Mononuclear cell (primary cell): Measurements from ENCODE around the gene OSBPL2. TPM values are rescaled to one million over a fixed set of nuclear protein-coding genes. Genes with fewer than 3 reads are reported as not detected.

Experiments used
- H3K27me3 ChIP-seq: 2 replicates; pipeline ENCODE4 v1.6.0; 2011; ENCODE audit warnings: low read length, control low read depth; ENCODE audit not compliant: insufficient read depth
- H3K4me1 ChIP-seq: 2 replicates; pipeline ENCODE4 v1.5.1; 2011; ENCODE audit warnings: mild to moderate bottlenecking, low read length, control low read depth; ENCODE audit not compliant: insufficient read depth
- H3K4me3 ChIP-seq: 2 replicates; pipeline ENCODE4 v1.5.1; 2011; ENCODE audit warnings: mild to moderate bottlenecking, low read length, moderate library complexity
- H3K9me3 ChIP-seq: 2 replicates; pipeline ENCODE4 v1.5.1; 2011; ENCODE audit warnings: low read depth, mild to moderate bottlenecking, control low read depth, low read length
- total RNA-seq: library from RNA; depleted of rRNA; stranded (reverse); fragments of >200 nt; gene quantifications from one replicate; pipeline ENCODE4 v1.2.3, GENCODE V29; 2012

Gene OSBPL2
- total RNA-seq, 1 donor = 36.0 TPM

GRCh38 chr20:62214067-62214466 is 24.3 kb upstream of the OSBPL2 start:
- H3K4me1 ChIP-seq = no peaks in the 10 kb centered on the region
- no peaks in the 10 kb centered on the region for H3K9me3 ChIP-seq
- H3K4me3 ChIP-seq = no peak overlapping the region
- H3K27me3 ChIP-seq = peaks cover 8% of the 10 kb centered on the region

GRCh38 chr20:62215020-62215990 is 23.0 kb upstream of the OSBPL2 start:
- Histone ChIP-seq H3K27me3 (peaks cover 8% of the 10 kb centered on the region), H3K4me3 (no peak overlapping the region)

GRCh38 chr20:62215991-62216635 is 22.2 kb upstream of the OSBPL2 start:
- H3K9me3 ChIP-seq = no peaks in the 10 kb centered on the region
- no peaks in the 10 kb centered on the region for H3K4me1 ChIP-seq
- peaks cover 15% of the 10 kb centered on the region for H3K27me3 ChIP-seq
- no peak overlapping the region for H3K4me3 ChIP-seq

More at GRCh38 chr20:62215020-62215990, 23.0 kb upstream of the OSBPL2 start:
- Histone ChIP-seq H3K4me1 (no peaks in the 10 kb centered on the region), H3K9me3 (no peaks in the 10 kb centered on the region)

- no peak overlapping the region for H3K4me3 ChIP-seq
- H3K4me1 ChIP-seq = no peaks in the 10 kb centered on the region
- H3K27me3 ChIP-seq = peaks cover 22% of the 10 kb centered on the region
Measured at GRCh38 chr20:62216636-62217566, 21.4 kb upstream of the OSBPL2 start.

GRCh38 chr20:62217913-62218773 is 20.2 kb upstream of the OSBPL2 start:
- H3K4me3 ChIP-seq = no peak overlapping the region
- H3K27me3 ChIP-seq = peaks cover 24% of the 10 kb centered on the region
- no peaks in the 10 kb centered on the region for H3K9me3 ChIP-seq
- no peaks in the 10 kb centered on the region for H3K4me1 ChIP-seq

More at GRCh38 chr20:62216636-62217566, 21.4 kb upstream of the OSBPL2 start:
- no peaks in the 10 kb centered on the region for H3K9me3 ChIP-seq

- peaks cover 24% of the 10 kb centered on the region for H3K27me3 ChIP-seq
- no peaks in the 10 kb centered on the region for H3K9me3 ChIP-seq
- no peak overlapping the region for H3K4me3 ChIP-seq
- H3K4me1 ChIP-seq = no peaks in the 10 kb centered on the region
Measured at GRCh38 chr20:62219101-62219991, 19.0 kb upstream of the OSBPL2 start.

GRCh38 chr20:62219992-62220665 is 18.2 kb upstream of the OSBPL2 start, which contains the start of gene HRH3:
TSS of gene HRH3 (minus strand) at chr20:62220278. CDS start at chr20:62219970, 308 bp downstream.
- no peak within 1 kb of the TSS for H3K4me3 ChIP-seq
- H3K4me1 ChIP-seq = no peaks in the 10 kb centered on the region
- H3K9me3 ChIP-seq = no peaks in the 10 kb centered on the region
- H3K27me3 ChIP-seq = peaks cover 24% of the 10 kb centered on the region

GRCh38 chr20:62220666-62221568 is 17.4 kb upstream of the OSBPL2 start:
- Histone ChIP-seq H3K4me1 (no peaks in the 10 kb centered on the region), H3K4me3 (no peak overlapping the region), H3K9me3 (no peaks in the 10 kb centered on the region), H3K27me3 (peaks cover 24% of the 10 kb centered on the region)

- no peaks in the 10 kb centered on the region for H3K4me1 ChIP-seq
- no peak overlapping the region for H3K4me3 ChIP-seq
- H3K9me3 ChIP-seq = no peaks in the 10 kb centered on the region
- peaks cover 24% of the 10 kb centered on the region for H3K27me3 ChIP-seq
Measured at GRCh38 chr20:62222266-62222850, 16.0 kb upstream of the OSBPL2 start.

- Histone ChIP-seq H3K27me3 (peaks cover 24% of the 10 kb centered on the region), H3K9me3 (no peaks in the 10 kb centered on the region), H3K4me3 (no peak overlapping the region), H3K4me1 (no peaks in the 10 kb centered on the region)
Measured at GRCh38 chr20:62222972-62223371, 15.3 kb upstream of the OSBPL2 start.

- Histone ChIP-seq H3K4me3 (no peak overlapping the region), H3K9me3 (no peaks in the 10 kb centered on the region), H3K27me3 (peaks cover 19% of the 10 kb centered on the region), H3K4me1 (no peaks in the 10 kb centered on the region)
Measured at GRCh38 chr20:62223571-62223970, 14.8 kb upstream of the OSBPL2 start.
